ENCODE results near the gene CD109. TPM values are rescaled to one million over a fixed set of nuclear protein-coding genes. Genes with fewer than 3 reads are reported as not detected.

CD109 gene
- polyA plus RNA-seq, 1 donor from 2014 or later = 0.07 TPM

- no peaks in the 10 kb centered on the region for H4K20me1 ChIP-seq (ENCODE audit: insufficient read depth)
- H3K9ac ChIP-seq (ENCODE audit: low read length) = no peak overlapping the region
- no peak overlapping the region for H3K4me3 ChIP-seq (ENCODE audit: low read length)
- no peaks in the 10 kb centered on the region for H3K36me3 ChIP-seq (ENCODE audit: insufficient read depth, low read length)
- no peaks in the 10 kb centered on the region for H3K9me3 ChIP-seq (ENCODE audit: low read length)
- no peaks in the 10 kb centered on the region for H3F3A ChIP-seq (ENCODE audit: insufficient read depth, low read length, poor library complexity, severe bottlenecking)
- no peak overlapping the region for H3K4me2 ChIP-seq (ENCODE audit: low read length)
- H3K27ac ChIP-seq (ENCODE audit: low read length) = no peak overlapping the region
- H3K27me3 ChIP-seq (ENCODE audit: insufficient read depth, low read depth, low read length) = no peaks in the 10 kb centered on the region
- no peaks in the 10 kb centered on the region for H3K79me2 ChIP-seq (replicated peaks; ENCODE audit: insufficient read depth, low read length)
- no peaks in the 10 kb centered on the region for H3K9me2 ChIP-seq (ENCODE audit: insufficient read depth, low read length)
- H2AFZ ChIP-seq (ENCODE audit: low read depth, low read length) = no peak overlapping the region
- no peak for TF ChIP-seq EZH2 (IDR thresholded peaks at IDR 0.05; ENCODE audit: borderline replicate concordance, insufficient read depth, low read length, poor library complexity, severe bottlenecking)
- no peak for TF ChIP-seq RAD21 (conservative IDR thresholded peaks at IDR 0.05)
- TF ChIP-seq TAF1 (IDR thresholded peaks at IDR 0.05; ENCODE audit: low read depth) = no peak
- no peak for TF ChIP-seq POLR2AphosphoS5 (IDR thresholded peaks at IDR 0.05)
- TF ChIP-seq MXI1 (conservative IDR thresholded peaks at IDR 0.05; ENCODE audit: poor library complexity, severe bottlenecking) = no peak
- no peak for TF ChIP-seq EP300 (conservative IDR thresholded peaks at IDR 0.05; ENCODE audit: poor library complexity, severe bottlenecking)
- TF ChIP-seq SMC3 (conservative IDR thresholded peaks at IDR 0.05; ENCODE audit: poor library complexity) = no peak
- TF ChIP-seq CTCF (IDR thresholded peaks at IDR 0.05; ENCODE audit: poor library complexity, severe bottlenecking) = no peak
- TF ChIP-seq REST (IDR thresholded peaks at IDR 0.05; ENCODE audit: borderline replicate concordance) = no peak
Observed at GRCh38 chr6:73811706-73812105, 115.7 kb downstream of the CD109 start.

GRCh38 chr6:73817253-73817652 lies 121.2 kb downstream of the CD109 start:
- Histone ChIP-seq H3K36me3 (ENCODE audit: insufficient read depth, low read length) (no peaks in the 10 kb centered on the region), H3K9ac (ENCODE audit: low read length) (no peak overlapping the region), H3K9me2 (ENCODE audit: insufficient read depth, low read length) (no peaks in the 10 kb centered on the region), H4K20me1 (ENCODE audit: insufficient read depth) (no peaks in the 10 kb centered on the region), H3K9me3 (ENCODE audit: low read length) (no peaks in the 10 kb centered on the region), H3K79me2 (replicated peaks; ENCODE audit: insufficient read depth, low read length) (no peaks in the 10 kb centered on the region), H3K27ac (ENCODE audit: low read length) (no peak overlapping the region), H3K4me3 (ENCODE audit: low read length) (no peak overlapping the region), H2AFZ (ENCODE audit: low read depth, low read length) (no peak overlapping the region), H3F3A (ENCODE audit: insufficient read depth, low read length, poor library complexity, severe bottlenecking) (no peaks in the 10 kb centered on the region), H3K27me3 (ENCODE audit: insufficient read depth, low read depth, low read length) (no peaks in the 10 kb centered on the region), H3K4me2 (ENCODE audit: low read length) (no peak overlapping the region)
- TF ChIP-seq RAD21 (conservative IDR thresholded peaks at IDR 0.05) = no peak
- no peak for TF ChIP-seq CTCF (IDR thresholded peaks at IDR 0.05; ENCODE audit: poor library complexity, severe bottlenecking)
- no peak for TF ChIP-seq EP300 (conservative IDR thresholded peaks at IDR 0.05; ENCODE audit: poor library complexity, severe bottlenecking)
- TF ChIP-seq REST (IDR thresholded peaks at IDR 0.05; ENCODE audit: borderline replicate concordance) = no peak
- no peak for TF ChIP-seq MXI1 (conservative IDR thresholded peaks at IDR 0.05; ENCODE audit: poor library complexity, severe bottlenecking)
- TF ChIP-seq EZH2 (IDR thresholded peaks at IDR 0.05; ENCODE audit: borderline replicate concordance, insufficient read depth, low read length, poor library complexity, severe bottlenecking) = no peak
- no peak for TF ChIP-seq POLR2AphosphoS5 (IDR thresholded peaks at IDR 0.05)
- TF ChIP-seq TAF1 (IDR thresholded peaks at IDR 0.05; ENCODE audit: low read depth) = no peak
- TF ChIP-seq SMC3 (conservative IDR thresholded peaks at IDR 0.05; ENCODE audit: poor library complexity) = no peak
